Duodenal mucosa (tissue), 2 donors: Measurements from ENCODE around the gene PPP3CA.

ENCODE experiments used
- H3K27ac ChIP-seq: one replicate; pipeline ENCODE4 v1.7.0; 2013; ENCODE audit warnings: low read depth, low read length
- H3K27me3 ChIP-seq, 2 donors: one replicate each; pipeline ENCODE4 v1.7.0; 2013; ENCODE audit warnings: low read length in 2 of 2, control low read depth in 1 of 2; ENCODE audit not compliant: insufficient read depth in 2 of 2, control insufficient read depth in 1 of 2
- H3K36me3 ChIP-seq, 2 donors: one replicate each; pipeline ENCODE4 v1.7.0; 2013; ENCODE audit warnings: low read length in 2 of 2, control low read depth in 1 of 2; ENCODE audit not compliant: insufficient read depth in 2 of 2, control insufficient read depth in 1 of 2
- H3K4me1 ChIP-seq, 2 donors: one replicate each; pipeline ENCODE4 v1.7.0; 2013; ENCODE audit warnings: low read length in 2 of 2, control low read depth in 1 of 2; ENCODE audit not compliant: insufficient read depth in 2 of 2, control insufficient read depth in 1 of 2
- H3K4me3 ChIP-seq, 2 donors: one replicate each; pipeline ENCODE4 v1.7.0; 2013; ENCODE audit warnings: low read length in 2 of 2, low read depth in 1 of 2
- H3K9ac ChIP-seq, 2 donors: one replicate each; pipeline ENCODE4 v1.7.0; 2013; ENCODE audit warnings: low read length in 2 of 2, low read depth in 1 of 2
- H3K9me3 ChIP-seq, 2 donors: one replicate each; pipeline ENCODE4 v1.7.0; 2013; ENCODE audit warnings: low read length in 2 of 2, control low read depth in 1 of 2; ENCODE audit not compliant: control insufficient read depth in 1 of 2

PPP3CA gene

GRCh38 chr4:101280866-101281600 lies 66.3 kb downstream of the PPP3CA start:
- H3K27ac ChIP-seq = no peak overlapping the region
- H3K27me3 ChIP-seq = no peaks in the 10 kb centered on the region
- H3K9me3 ChIP-seq = no peaks in the 10 kb centered on the region
- H3K4me1 ChIP-seq = peaks cover 0 to 13% of the 10 kb centered on the region in 2 donors
- H3K4me3 ChIP-seq = no peak overlapping the region
- no peak overlapping the region for H3K9ac ChIP-seq
- no peaks in the 10 kb centered on the region for H3K36me3 ChIP-seq

GRCh38 chr4:101279377-101279871 lies 67.9 kb downstream of the PPP3CA start:
- no peak overlapping the region for H3K9ac ChIP-seq
- no peaks in the 10 kb centered on the region for H3K36me3 ChIP-seq
- peaks cover 0 to 10% of the 10 kb centered on the region in 2 donors for H3K4me1 ChIP-seq
- no peaks in the 10 kb centered on the region for H3K27me3 ChIP-seq
- H3K27ac ChIP-seq = no peak overlapping the region
- H3K4me3 ChIP-seq = no peak overlapping the region
- no peaks in the 10 kb centered on the region for H3K9me3 ChIP-seq

- Histone ChIP-seq H3K4me1 (peaks cover 0 to 11% of the 10 kb centered on the region in 2 donors), H3K9me3 (no peaks in the 10 kb centered on the region), H3K9ac (no peak overlapping the region), H3K27me3 (no peaks in the 10 kb centered on the region), H3K27ac (no peak overlapping the region), H3K4me3 (no peak overlapping the region), H3K36me3 (no peaks in the 10 kb centered on the region)
These were observed 69.7 kb downstream of the PPP3CA start for GRCh38 chr4:101277671-101278070.

- Histone ChIP-seq H3K4me1 (peaks cover 0 to 11% of the 10 kb centered on the region in 2 donors), H3K4me3 (no peak overlapping the region), H3K27ac (no peak overlapping the region), H3K9me3 (no peaks in the 10 kb centered on the region), H3K27me3 (no peaks in the 10 kb centered on the region), H3K36me3 (no peaks in the 10 kb centered on the region), H3K9ac (no peak overlapping the region)
These were observed 70.7 kb downstream of the PPP3CA start for GRCh38 chr4:101276661-101277060.

- Histone ChIP-seq H3K9me3 (no peaks in the 10 kb centered on the region), H3K27ac (no peak overlapping the region), H3K27me3 (no peaks in the 10 kb centered on the region), H3K36me3 (no peaks in the 10 kb centered on the region), H3K4me3 (peak overlapping the region in 1 of 2 donors; percentile 28), H3K4me1 (peaks cover 0 to 11% of the 10 kb centered on the region in 2 donors), H3K9ac (no peak overlapping the region)
These were observed 72.2 kb downstream of the PPP3CA start for GRCh38 chr4:101274888-101275752.

GRCh38 chr4:101271516-101271915 lies 75.8 kb downstream of the PPP3CA start:
- Histone ChIP-seq H3K36me3 (no peaks in the 10 kb centered on the region), H3K4me1 (peaks cover 0 to 11% of the 10 kb centered on the region in 2 donors), H3K27ac (no peak overlapping the region), H3K27me3 (no peaks in the 10 kb centered on the region), H3K9ac (no peak overlapping the region), H3K4me3 (no peak overlapping the region), H3K9me3 (no peaks in the 10 kb centered on the region)

- no peak overlapping the region for H3K4me3 ChIP-seq
- H3K27ac ChIP-seq = no peak overlapping the region
- no peaks in the 10 kb centered on the region for H3K9me3 ChIP-seq
- H3K36me3 ChIP-seq = no peaks in the 10 kb centered on the region
- H3K27me3 ChIP-seq = no peaks in the 10 kb centered on the region
- H3K9ac ChIP-seq = no peak overlapping the region
- peaks cover 0 to 9% of the 10 kb centered on the region in 2 donors for H3K4me1 ChIP-seq
These were observed 77.6 kb downstream of the PPP3CA start for GRCh38 chr4:101269682-101270081.

- Histone ChIP-seq H3K4me3 (no peak overlapping the region), H3K4me1 (peaks cover 0 to 5% of the 10 kb centered on the region in 2 donors), H3K27me3 (no peaks in the 10 kb centered on the region), H3K9ac (no peak overlapping the region), H3K36me3 (no peaks in the 10 kb centered on the region), H3K27ac (no peak overlapping the region), H3K9me3 (no peaks in the 10 kb centered on the region)
These were observed 81.5 kb downstream of the PPP3CA start for GRCh38 chr4:101265816-101266172.

- Histone ChIP-seq H3K27me3 (no peaks in the 10 kb centered on the region), H3K36me3 (no peaks in the 10 kb centered on the region), H3K4me1 (peaks cover 0 to 9% of the 10 kb centered on the region in 2 donors), H3K9ac (no peak overlapping the region), H3K4me3 (no peak overlapping the region), H3K27ac (no peak overlapping the region), H3K9me3 (no peaks in the 10 kb centered on the region)
These were observed 82.1 kb downstream of the PPP3CA start for GRCh38 chr4:101264993-101265815.
